H1 (cell line): ENCODE results near the gene POLRMT. TPM values are rescaled to one million over a fixed set of nuclear protein-coding genes. Genes with fewer than 3 reads are reported as not detected.

Experiments
- CTCF ChIA-PET: fragments of 300-600 bp; sonication (Branson Sonifier 250); formaldehyde crosslinking; loops from one replicate; lab custom pipeline; 2021; ENCODE audit not compliant: partially characterized antibody; lab: Charles Lee
- POLR2A ChIA-PET: fragments of 300-600 bp; sonication (Branson Sonifier 250); formaldehyde crosslinking; loops from one replicate; lab custom pipeline; 2021; ENCODE audit warnings: inconsistent platforms; ENCODE audit not compliant: partially characterized antibody; lab: Charles Lee
- DNase-seq, 2 experiments: peaks; one replicate each; pipeline versions ENCODE4 v3.0.0 to v3.0.0-alpha.2; 2010 to 2022; ENCODE audit warnings: low spot score in 2 of 2, low read depth in 1 of 2, mixed read lengths in 1 of 2
- FAIRE-seq: peaks from 2 replicates; lab custom pipeline; 2011; peaks lifted over from hg19 to GRCh38; lab: Jason Lieb, UNC
- H2AFZ ChIP-seq: 2 replicates; pipeline ENCODE4 v1.8.1; 2012; ENCODE audit warnings: low read length, inconsistent platforms
- H2AK5ac ChIP-seq: 2 replicates; pipeline ENCODE4 v1.6.1; 2013; ENCODE audit warnings: low read depth, low read length
- H2BK120ac ChIP-seq: replicated peaks from 2 replicates; pipeline ENCODE3; 2013; ENCODE audit warnings: low read depth, low read length, inconsistent platforms
- H2BK12ac ChIP-seq: 2 replicates; pipeline ENCODE4 v1.6.1; 2013; ENCODE audit warnings: low read depth, low read length
- H2BK15ac ChIP-seq: 2 replicates; pipeline ENCODE4 v1.6.1; 2013; ENCODE audit warnings: low read length
- H2BK20ac ChIP-seq: 2 replicates; pipeline ENCODE4 v1.6.1; 2013; ENCODE audit warnings: low read length
- H2BK5ac ChIP-seq: 2 replicates; pipeline ENCODE4 v1.6.1; 2013; ENCODE audit warnings: low read depth, low read length
- H3K14ac ChIP-seq: 2 replicates; pipeline ENCODE4 v1.6.1; 2013; ENCODE audit warnings: inconsistent platforms; ENCODE audit not compliant: insufficient read length
- H3K18ac ChIP-seq: 2 replicates; pipeline ENCODE4 v1.6.1; 2013; ENCODE audit warnings: low read length; ENCODE audit errors: extremely low read depth
- H3K23ac ChIP-seq: 2 replicates; pipeline ENCODE4 v1.6.1; 2013; ENCODE audit warnings: inconsistent platforms; ENCODE audit not compliant: insufficient read length
- H3K23me2 ChIP-seq: 2 replicates; pipeline ENCODE4 v1.6.1; 2013; ENCODE audit warnings: low read depth, low read length
- H3K27ac ChIP-seq: 2 replicates; pipeline ENCODE4 v1.6.1; 2011; ENCODE audit warnings: low read depth, low read length, inconsistent platforms
- H3K27me3 ChIP-seq, 4 experiments: replicated peaks in 1 of 4; 1 replicate in 1 of 4; 2 replicates in 3 of 4; pipeline versions ENCODE4 v1.6.1 to v1.8.1; 2011 to 2013; ENCODE audit warnings: low read length in 3 of 4, mild to moderate bottlenecking in 3 of 4, inconsistent platforms in 2 of 4, mixed read lengths in 2 of 4, moderate library complexity in 1 of 4; ENCODE audit not compliant: control insufficient read depth in 3 of 4, insufficient read depth in 3 of 4; ENCODE audit errors: extremely low read depth in 1 of 4
- H3K36me3 ChIP-seq, 4 experiments: 2 replicates each; pipeline versions ENCODE4 v1.6.1 to v1.8.1; 2011 to 2013; ENCODE audit warnings: mild to moderate bottlenecking in 4 of 4, low read length in 3 of 4, moderate library complexity in 2 of 4, control low read depth in 1 of 4, inconsistent platforms in 1 of 4; ENCODE audit not compliant: insufficient read depth in 4 of 4, control insufficient read depth in 2 of 4
- H3K4ac ChIP-seq: replicated peaks from 2 replicates; pipeline ENCODE3; 2013; ENCODE audit warnings: low read length, low read depth, mixed read lengths, inconsistent platforms; ENCODE audit not compliant: insufficient read length
- H3K4me1 ChIP-seq, 4 experiments: replicated peaks in 1 of 4; 1 replicate in 1 of 4; 2 replicates in 3 of 4; pipeline versions ENCODE4 v1.6.1 to v1.8.1; 2011 to 2013; ENCODE audit warnings: low read length in 3 of 4, inconsistent platforms in 2 of 4, mixed read lengths in 1 of 4; ENCODE audit not compliant: insufficient read depth in 4 of 4, control insufficient read depth in 3 of 4
- H3K4me2 ChIP-seq, 2 experiments: 2 replicates each; pipeline versions ENCODE4 v1.6.1 to v1.8.1; 2011 to 2013; ENCODE audit warnings: low read depth in 2 of 2, low read length in 2 of 2, control low read depth in 1 of 2, inconsistent platforms in 1 of 2, mild to moderate bottlenecking in 1 of 2; ENCODE audit not compliant: insufficient read depth in 1 of 2
- H3K4me3 ChIP-seq, 4 experiments: fragments of 200-600, 300-600 bp in 1 of 4; sonication (generic), shearing (Covaris generic), sonication (Bioruptor Twin) in 1 of 4; 2 replicates each; pipeline versions ENCODE4 v1.5.1 to v1.8.1; 2011 to 2016; ENCODE audit warnings: low read length in 4 of 4, low read depth in 3 of 4, control low read depth in 2 of 4, inconsistent platforms in 2 of 4, mild to moderate bottlenecking in 2 of 4, mixed read lengths in 1 of 4, moderate library complexity in 1 of 4; ENCODE audit not compliant: insufficient read depth in 2 of 4; ENCODE audit errors: extremely low read depth in 1 of 4
- H3K56ac ChIP-seq: replicated peaks from 2 replicates; pipeline ENCODE3; 2013; ENCODE audit warnings: low read depth, mild to moderate bottlenecking, mixed read lengths, low read length, inconsistent platforms; ENCODE audit not compliant: insufficient read length
- H3K79me1 ChIP-seq: 2 replicates; pipeline ENCODE4 v1.6.1; 2013; ENCODE audit warnings: low read depth, low read length, control low read depth
- H3K79me2 ChIP-seq, 2 experiments: 2 replicates each; pipeline versions ENCODE4 v1.6.1 to v1.8.1; 2012 to 2013; ENCODE audit warnings: low read length in 2 of 2, mild to moderate bottlenecking in 2 of 2, inconsistent platforms in 1 of 2; ENCODE audit not compliant: insufficient read depth in 2 of 2, control insufficient read depth in 1 of 2
- H3K9ac ChIP-seq, 4 experiments: replicated peaks in 1 of 4; 1 replicate in 1 of 4; 2 replicates in 3 of 4; pipeline versions ENCODE4 v1.6.1 to v1.8.1; 2011 to 2013; ENCODE audit warnings: low read depth in 3 of 4, low read length in 3 of 4, control low read depth in 2 of 4, mild to moderate bottlenecking in 2 of 4, moderate library complexity in 2 of 4, inconsistent platforms in 1 of 4; ENCODE audit errors: extremely low read depth in 1 of 4
- H3K9me3 ChIP-seq, 2 experiments: 2 replicates each; pipeline versions ENCODE4 v1.6.1 to v1.8.1; 2012 to 2013; ENCODE audit warnings: mild to moderate bottlenecking in 2 of 2, moderate library complexity in 2 of 2, control low read depth in 1 of 2, inconsistent platforms in 1 of 2, low read depth in 1 of 2, low read length in 1 of 2, mixed read lengths in 1 of 2; ENCODE audit not compliant: insufficient read depth in 2 of 2
- H4K20me1 ChIP-seq, 2 experiments: replicated peaks in 1 of 2; 2 replicates each; pipeline versions ENCODE3 to v1.8.1; 2011 to 2013; ENCODE audit warnings: inconsistent platforms in 2 of 2, low read length in 2 of 2, mild to moderate bottlenecking in 1 of 2; ENCODE audit not compliant: insufficient read depth in 2 of 2, control insufficient read depth in 1 of 2
- H4K5ac ChIP-seq: 2 replicates; pipeline ENCODE4 v1.6.1; 2013; ENCODE audit warnings: low read length, low read depth, mixed read lengths, inconsistent platforms; ENCODE audit not compliant: insufficient read length
- H4K8ac ChIP-seq: 2 replicates; pipeline ENCODE4 v1.8.0; 2013; ENCODE audit warnings: mild to moderate bottlenecking, moderate library complexity, low read length, inconsistent platforms; ENCODE audit not compliant: insufficient read depth; ENCODE audit errors: extremely low read depth
- H4K91ac ChIP-seq: replicated peaks from 2 replicates; pipeline ENCODE3; 2013; ENCODE audit warnings: low read length, mixed read lengths, inconsistent platforms; ENCODE audit not compliant: insufficient read length
- JUND ChIP-seq: IDR thresholded peaks from 2 replicates; pipeline ENCODE4 v1.6.1; 2011; ENCODE audit warnings: mild to moderate bottlenecking, improper control_type of control experiment, low read length
- KDM4A ChIP-seq: IDR thresholded peaks from one replicate; pipeline ENCODE4 v1.7.1; 2012; ENCODE audit warnings: low read depth, mild to moderate bottlenecking, moderate library complexity, low read length, inconsistent platforms; ENCODE audit not compliant: severe bottlenecking
- POLR2AphosphoS5 ChIP-seq: IDR thresholded peaks from 2 replicates; pipeline ENCODE4 v1.6.1; 2011; ENCODE audit warnings: low read depth, low read length
- RXRA ChIP-seq: IDR thresholded peaks from 2 replicates; pipeline ENCODE4 v1.6.1; 2011; ENCODE audit warnings: low read depth, mild to moderate bottlenecking, low read length, moderate library complexity; ENCODE audit not compliant: insufficient read depth
- SIN3A ChIP-seq, 2 experiments: IDR thresholded peaks in 1 of 2; conservative IDR thresholded peaks in 1 of 2; 2 replicates each; pipeline ENCODE4 v1.6.1; 2011 to 2012; ENCODE audit warnings: low read length in 2 of 2, improper control_type of control experiment in 1 of 2, low read depth in 1 of 2, mild to moderate bottlenecking in 1 of 2
- SIX5 ChIP-seq: IDR thresholded peaks from 2 replicates; pipeline ENCODE4 v1.6.1; 2011; ENCODE audit warnings: mild to moderate bottlenecking, low read depth, low read length
- USF2 ChIP-seq: IDR thresholded peaks from 2 replicates; pipeline ENCODE4 v1.6.1; 2011; ENCODE audit warnings: low read length, improper control_type of control experiment
- WGBS, 2 experiments: shearing (Covaris generic) in 1 of 2; methylation state at CpG; one replicate each; pipeline versions ENCODE4 v1.1.6 to v1.1.7; 2013 to 2015; ENCODE audit warnings: low lambda C conversion rate in 2 of 2, mixed read lengths in 2 of 2, inconsistent platforms in 1 of 2, low coverage in 1 of 2, missing lambda C conversion rate in 1 of 2; ENCODE audit not compliant: insufficient replicate concordance in 2 of 2, insufficient coverage in 1 of 2, insufficient read length in 1 of 2; ENCODE audit errors: extremely low coverage in 1 of 2, missing lambda C conversion rate in 1 of 2; 5-methylcytosine and 5-hydroxymethylcytosine counted together
- polyA plus RNA-seq, 7 experiments: library from polyadenylated mRNA; depleted of rRNA in 3 of 7; stranded (reverse) in 5 of 7; unstranded in 2 of 7; fragments of >200 nt in 5 of 7; fragments of 200-250 nt in 2 of 7; gene quantifications; 1 replicate in 5 of 7; 2 replicates in 1 of 7; 4 replicates in 1 of 7; pipeline versions ENCODE4 v1.2.1 to v1.2.3, GENCODE V29; 2011 to 2013; ENCODE audit warnings: missing spikeins in 2 of 7, mixed read lengths in 2 of 7
- total RNA-seq: library from RNA; stranded (reverse); fragmentation: NEBNext Ultra II Directional; extraction: Animal tissue kit (Norgen Biotek cat#: 25700); gene quantifications from 2 replicates; pipeline ENCODE4 v1.2.1, GENCODE V29; 2021

Gene POLRMT
- total and polyA plus RNA-seq, 2 of the 8 experiments (the other 6 are each of a cell fraction or from before 2014, with no cell fraction given): 93.0 to 111 TPM

- 89% methylated on average over 15 of the region's 29 CpGs; no CpG with 5 or more reads in 1 of the 2 experiments for WGBS, 2 experiments
Observed at GRCh38 chr19:617551-618246, 15.6 kb downstream of the POLRMT start.

More at GRCh38 chr19:617551-618246, 15.6 kb downstream of the POLRMT start:
- Histone ChIP-seq H3K27ac (no peak overlapping the region), H3K27me3 (no peaks in the 10 kb centered on the region), H4K8ac (no peak overlapping the region), H4K5ac (no peak overlapping the region), H3K18ac (no peak overlapping the region), H3K14ac (no peak overlapping the region), H3K56ac (no peak overlapping the region), H2AK5ac (no peak overlapping the region), H3K36me3 (peaks cover 4 to 59% (median 28%) of the 10 kb centered on the region in 4 experiments; a peak in 5 of 8 replicates), H4K20me1 (peaks cover 0 to 9% of the 10 kb centered on the region in 2 experiments), H3K23ac (no peak overlapping the region), H3K79me1 (no peaks in the 10 kb centered on the region), H3K9me3 (no peaks in the 10 kb centered on the region), H2BK5ac (no peak overlapping the region), H2AFZ (no peak overlapping the region), H3K23me2 (no peaks in the 10 kb centered on the region), H3K4me3 (no peak overlapping the region), H3K4me1 (no peaks in the 10 kb centered on the region), H3K79me2 (no peaks in the 10 kb centered on the region), H3K9ac (no peak overlapping the region), H4K91ac (no peak overlapping the region), H2BK120ac (no peak overlapping the region), H2BK20ac (no peak overlapping the region), H2BK12ac (no peak overlapping the region), H2BK15ac (no peak overlapping the region), H3K4me2 (no peak overlapping the region), H3K4ac (no peak overlapping the region)
- no peak for TF ChIP-seq KDM4A
- no peak for TF ChIP-seq RXRA
- TF ChIP-seq SIX5: no peak
- TF ChIP-seq USF2: no peak
- TF ChIP-seq JUND: no peak
- no peak for TF ChIP-seq POLR2AphosphoS5
- TF ChIP-seq SIN3A (conservative IDR thresholded peaks at IDR 0.05 in 1 of 2, IDR thresholded peaks at IDR 0.05 in 1 of 2; ENCODE audit: low read depth in 1 of 2, low read length in 2 of 2): no peak
- ChIA-PET POLR2A (interaction anchor here (1.0 to 2.1 kb wide), 6 partner anchors 9 to 86 kb away, joined by 3 to 6 read pairs (median 3); partner anchors contain the start of gene CDC34), CTCF (interaction anchor here (0.6 to 1.1 kb wide), 5 partner anchors 11 to 127 kb away, joined by 3 read pairs; no protein-coding TSS in a partner anchor)
- FAIRE-seq: no peak
- no peak for DNase-seq
